Measurements from ENCODE around the gene COPA. TPM values are rescaled to one million over a fixed set of nuclear protein-coding genes. Genes with fewer than 3 reads are reported as not detected.

Gene COPA
- total RNA-seq, 3 donors from 2014 or later = 138 to 170 (median 153) TPM

- Histone ChIP-seq H3K27me3 (no peaks in the 10 kb centered on the region), H3K4me3 (no peak overlapping the region), H3K4me1 (peaks cover 0 to 15% of the 10 kb centered on the region in 2 donors), H3K9me3 (no peaks in the 10 kb centered on the region), H3K27ac (peak overlapping the region in 1 of 2 donors; percentile 44), H3K36me3 (no peaks in the 10 kb centered on the region)
- TF ChIP-seq CTCF (IDR thresholded peaks at IDR 0.05) (no peak), POLR2AphosphoS5 (IDR thresholded peaks at IDR 0.05) (no peak), POLR2A (IDR thresholded peaks at IDR 0.05) (no peak)
- intact Hi-C loops (cut with DNase I; ENCODE audit: low total_unique reads) = no loop called here
- no peak for DNase-seq (ENCODE audit: low spot score in 2 of 2)
Measured at GRCh38 chr1:160255781-160256300, 87.2 kb downstream of the COPA start.

DNA sequence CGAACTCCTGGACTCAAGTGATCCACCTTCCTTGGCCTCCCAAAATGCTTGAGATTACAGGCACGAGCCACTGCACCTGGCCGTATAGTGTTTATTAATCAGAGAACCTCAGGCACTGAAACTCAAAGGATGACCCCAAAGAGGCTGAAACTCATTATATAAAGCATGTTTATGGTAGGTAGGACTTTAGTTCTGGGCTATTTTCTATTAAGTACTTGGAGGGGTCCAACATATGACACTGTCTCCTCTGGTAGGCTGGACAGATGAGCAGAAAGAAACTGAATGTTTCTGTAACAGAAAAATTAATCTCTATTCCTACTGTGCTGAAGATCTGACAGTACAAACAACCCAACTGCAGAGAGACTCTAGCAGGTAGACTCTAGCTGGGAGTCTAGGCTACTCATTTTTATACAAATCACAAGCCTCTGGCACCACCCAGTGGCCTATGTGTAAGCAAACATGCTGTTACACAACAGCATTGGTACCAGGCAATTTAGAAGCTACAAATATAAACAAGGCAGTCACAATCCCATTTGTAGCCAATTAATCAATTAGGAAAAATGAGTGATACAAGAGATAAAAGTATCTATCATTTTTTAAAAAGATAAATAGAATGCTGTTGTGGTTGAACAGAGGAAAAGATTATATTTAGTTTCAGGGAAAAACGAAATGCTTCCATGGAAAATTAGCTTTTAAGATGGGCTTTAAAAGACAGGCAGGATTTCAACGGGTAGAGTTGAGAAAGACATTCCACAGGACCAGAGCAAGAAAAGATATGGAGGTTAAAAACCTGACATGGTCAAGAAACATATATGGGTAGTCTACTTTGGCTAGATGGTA, 91.1 kb downstream of the COPA start:
- intact Hi-C loops (cut with DNase I; ENCODE audit: low total_unique reads) = no loop called here
- Histone ChIP-seq H3K27ac (peak overlapping the region; percentile 33 to 42), H3K4me1 (peaks cover 0 to 6% of the 10 kb centered on the region in 2 donors), H3K27me3 (no peaks in the 10 kb centered on the region), H3K36me3 (no peaks in the 10 kb centered on the region), H3K4me3 (no peak overlapping the region), H3K9me3 (no peaks in the 10 kb centered on the region)
- peak; percentile 56 to 63 for DNase-seq (ENCODE audit: low spot score in 2 of 2)
- TF ChIP-seq POLR2AphosphoS5 (IDR thresholded peaks at IDR 0.05) (peak in 1 of 3 donors; percentile 29), CTCF (IDR thresholded peaks at IDR 0.05) (peak; percentile 46 to 81 (median 74)), POLR2A (IDR thresholded peaks at IDR 0.05) (no peak)

DNA sequence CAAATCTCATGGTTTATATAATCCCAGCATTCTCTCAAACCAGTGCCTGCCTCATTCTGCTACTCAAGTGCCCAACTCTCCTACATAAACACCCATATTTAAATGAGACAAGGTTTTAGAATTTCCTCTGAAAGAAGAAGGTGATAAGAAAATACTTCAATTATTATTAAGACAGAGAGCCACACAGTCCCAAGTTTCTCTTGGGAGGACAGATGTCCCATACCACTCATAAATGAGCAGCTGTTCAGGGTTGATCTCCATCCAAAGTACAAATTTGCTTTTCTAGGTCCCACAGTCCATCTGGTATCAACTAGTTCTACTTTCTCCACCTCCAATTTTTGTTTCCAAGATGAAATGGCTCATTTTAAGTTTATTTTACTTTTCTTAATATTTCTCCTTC, 92.0 kb downstream of the COPA start:
- Histone ChIP-seq H3K27ac (no peak overlapping the region), H3K4me3 (no peak overlapping the region), H3K9me3 (no peaks in the 10 kb centered on the region), H3K27me3 (no peaks in the 10 kb centered on the region), H3K36me3 (no peaks in the 10 kb centered on the region), H3K4me1 (no peaks in the 10 kb centered on the region)
- intact Hi-C loops (cut with DNase I; ENCODE audit: low total_unique reads) = no loop called here
- DNase-seq (ENCODE audit: low spot score in 2 of 2) = no peak
- no peak for TF ChIP-seq POLR2A (IDR thresholded peaks at IDR 0.05)
- no peak for TF ChIP-seq CTCF (IDR thresholded peaks at IDR 0.05)
- TF ChIP-seq POLR2AphosphoS5 (IDR thresholded peaks at IDR 0.05) = no peak

DNA sequence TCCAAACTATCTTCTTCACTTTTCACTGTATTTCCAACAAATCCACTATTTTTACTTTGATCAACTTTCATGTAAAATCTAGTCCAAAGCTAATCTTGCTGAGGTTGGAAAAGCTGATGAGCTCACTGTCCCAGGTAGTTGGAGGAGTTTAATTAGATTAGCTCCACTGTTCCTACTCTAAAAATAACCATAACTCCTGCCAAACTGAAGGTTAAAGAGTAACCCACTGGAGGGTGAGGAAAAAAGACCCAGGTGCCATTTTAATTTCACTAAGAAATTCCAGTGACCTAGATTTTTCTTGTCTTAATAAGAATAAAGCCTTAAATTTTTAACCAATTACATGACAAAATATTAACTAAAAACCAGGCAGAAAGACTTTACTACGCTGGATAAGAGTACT, 96.0 kb downstream of the COPA start:
- no peak overlapping the region for H3K27ac ChIP-seq
- no peak for DNase-seq (ENCODE audit: low spot score in 2 of 2)
- no peaks in the 10 kb centered on the region for H3K4me1 ChIP-seq
- H3K9me3 ChIP-seq = no peaks in the 10 kb centered on the region
- intact Hi-C loops (cut with DNase I; ENCODE audit: low total_unique reads) = no loop called here
- no peak overlapping the region for H3K4me3 ChIP-seq
- TF ChIP-seq POLR2AphosphoS5 (IDR thresholded peaks at IDR 0.05) (no peak), POLR2A (IDR thresholded peaks at IDR 0.05) (no peak), CTCF (IDR thresholded peaks at IDR 0.05) (no peak)
- no peaks in the 10 kb centered on the region for H3K36me3 ChIP-seq
- H3K27me3 ChIP-seq = no peaks in the 10 kb centered on the region

GRCh38 chr1:160245434-160245833, 97.6 kb downstream of the COPA start:
- H3K27me3 ChIP-seq = no peaks in the 10 kb centered on the region
- no peaks in the 10 kb centered on the region for H3K9me3 ChIP-seq
- no peaks in the 10 kb centered on the region for H3K4me1 ChIP-seq
- H3K27ac ChIP-seq = no peak overlapping the region
- no peak for TF ChIP-seq POLR2AphosphoS5 (IDR thresholded peaks at IDR 0.05)
- TF ChIP-seq POLR2A (IDR thresholded peaks at IDR 0.05) = no peak
- no peak for TF ChIP-seq CTCF (IDR thresholded peaks at IDR 0.05)
- no peak overlapping the region for H3K4me3 ChIP-seq
- no peak for DNase-seq (ENCODE audit: low spot score in 2 of 2)
- intact Hi-C loops (cut with DNase I; ENCODE audit: low total_unique reads) = no loop called here
- no peaks in the 10 kb centered on the region for H3K36me3 ChIP-seq
